K562 (cell line): ENCODE measurements around the gene ZNF593OS. TPM values are rescaled to one million over a fixed set of nuclear protein-coding genes. Genes with fewer than 3 reads are reported as not detected.
A peak's percentile ranks its signal among the peaks of the same experiment; 100 is the strongest.

Experiments used
- CAMTA2 ChIP-seq: fragments of 250-450 bp; sonication (Bioruptor Pico); conservative IDR thresholded peaks from 2 replicates; pipeline ENCODE4 v1.5.1; 2022
- DIDO1 ChIP-seq: fragments of 450-650 bp; IDR thresholded peaks from 2 replicates; pipeline ENCODE4 v1.6.1; 2016; ENCODE audit warnings: low read depth, missing biosample characterization, missing genetic modification characterization
- DPF2 ChIP-seq: fragments of 450-650 bp; IDR thresholded peaks from 2 replicates; pipeline ENCODE4 v1.6.1; 2016
- E2F3 ChIP-seq: fragments of 250-450 bp; sonication (Bioruptor Pico); IDR thresholded peaks from 2 replicates; pipeline ENCODE4 v1.4.0; 2020; ENCODE audit warnings: mild to moderate bottlenecking
- ETV6 ChIP-seq, 3 experiments: fragments of 150-350 bp in 1 of 3; sonication (generic) in 1 of 3; formaldehyde crosslinking in 1 of 3; IDR thresholded peaks; 2 replicates each; pipeline versions ENCODE4 v1.6.1 to v1.8.0; 2014 to 2022; ENCODE audit warnings: borderline replicate concordance in 2 of 3, low read depth in 2 of 3, antibody characterized with exemption in 1 of 3, low read length in 1 of 3, mild to moderate bottlenecking in 1 of 3, missing genetic modification reagents in 1 of 3
- MTA3 ChIP-seq: fragments of 450-650 bp; formaldehyde crosslinking; IDR thresholded peaks from 2 replicates; pipeline ENCODE4 v1.6.1; 2017; ENCODE audit warnings: mild to moderate bottlenecking, borderline replicate concordance
- MXI1 ChIP-seq: IDR thresholded peaks from 2 replicates; pipeline ENCODE4 v1.6.1; 2011; ENCODE audit warnings: low read depth, mild to moderate bottlenecking, improper control_type of control experiment, low read length
- PCBP1 ChIP-seq: fragments of 200-400 bp; formaldehyde crosslinking; IDR thresholded peaks from 2 replicates; pipeline ENCODE4 v1.6.1; 2018; ENCODE audit warnings: mild to moderate bottlenecking, low read depth, low read length; ENCODE audit not compliant: poor library complexity, severe bottlenecking
- PHF20 ChIP-seq: fragments of 450-650 bp; IDR thresholded peaks from 2 replicates; pipeline ENCODE4 v1.6.1; 2018; ENCODE audit not compliant: partially characterized antibody
- POLR2G ChIP-seq: fragments of 200-400 bp; formaldehyde crosslinking; IDR thresholded peaks from 2 replicates; pipeline ENCODE4 v1.6.1; 2017; ENCODE audit warnings: low read depth, mild to moderate bottlenecking, antibody characterized with exemption, low read length, moderate library complexity
- PRPF4 ChIP-seq: fragments of 200-400 bp; formaldehyde crosslinking; IDR thresholded peaks from one replicate; pipeline ENCODE4 v1.6.1; 2017; ENCODE audit warnings: low read length, low read depth, mild to moderate bottlenecking; ENCODE audit not compliant: insufficient read depth, poor library complexity, severe bottlenecking
- PURB ChIP-seq: sonication (generic); formaldehyde crosslinking; IDR thresholded peaks from 2 replicates; pipeline ENCODE4 v1.9.0; 2021; ENCODE audit warnings: low read depth, mild to moderate bottlenecking, missing genetic modification reagents
- ZNF184 ChIP-seq: sonication (generic); formaldehyde crosslinking; IDR thresholded peaks from 2 replicates; pipeline ENCODE4 v1.5.0; 2020; ENCODE audit warnings: missing genetic modification reagents
- ZNF436 ChIP-seq: fragments of 250-450, 450-650 bp; sonication (Bioruptor Pico); formaldehyde crosslinking; IDR thresholded peaks from 2 replicates; pipeline ENCODE4 v1.7.0; 2020; ENCODE audit warnings: mild to moderate bottlenecking
- polyA plus RNA-seq, 8 experiments: library from polyadenylated mRNA; depleted of rRNA in 4 of 8; stranded (reverse) in 5 of 8; unstranded in 3 of 8; fragments of >200 nt; fragmentation: Nextera tagmentation in 2 of 8; fragmentation: Illumina TruSeq in 1 of 8; extraction: Ambion mirVana in 2 of 8; extraction: Trizol in 1 of 8; gene quantifications; 2 replicates each; pipeline versions ENCODE4 v1.2.1 to v1.2.3, GENCODE V29; 2011 to 2014; ENCODE audit warnings: inconsistent platforms in 1 of 8, missing spikeins in 1 of 8
- total RNA-seq, 7 experiments: library from RNA; depleted of rRNA in 6 of 7; stranded (reverse); fragments of >200 nt in 6 of 7; fragmentation: Illumina TruSeq in 2 of 7; extraction: Trizol in 2 of 7; gene quantifications; 2 replicates each; pipeline versions ENCODE4 v1.2.1 to v1.2.3, GENCODE V29; 2011 to 2021; ENCODE audit warnings: low replicate concordance in 1 of 7
- TF ChIP-seq, protein P1 (sequence below): conservative IDR thresholded peaks from 2 replicates; pipeline ENCODE4 v1.6.1; 2011; ENCODE audit warnings: low read depth, mild to moderate bottlenecking, low read length; ENCODE audit not compliant: control insufficient read depth
- TF ChIP-seq, protein P2 (sequence below): sonication (generic); formaldehyde crosslinking; IDR thresholded peaks from 2 replicates; pipeline ENCODE4 v1.8.1; 2022; ENCODE audit warnings: missing genetic modification reagents
- TF ChIP-seq, protein P3 (sequence below): fragments of 250-450 bp; sonication (Bioruptor Pico); IDR thresholded peaks from 2 replicates; pipeline ENCODE4 v1.8.0; 2021; ENCODE audit warnings: moderate library complexity, mild to moderate bottlenecking, inconsistent platforms
- TF ChIP-seq, protein P4 (sequence below): sonication (generic); formaldehyde crosslinking; IDR thresholded peaks from 2 replicates; pipeline ENCODE4 v1.8.1; 2023; ENCODE audit warnings: mild to moderate bottlenecking, missing genetic modification reagents
- TF ChIP-seq, protein P5 (sequence below): IDR thresholded peaks from 2 replicates; pipeline ENCODE4 v1.6.1; 2014; ENCODE audit warnings: antibody characterized with exemption

The ZNF593OS gene
- total and polyA plus RNA-seq, 9 of the 15 experiments (the other 6 are each of a cell fraction or from before 2014, with no cell fraction given): 0.24 to 0.27 TPM; not detected in 7

DNA sequence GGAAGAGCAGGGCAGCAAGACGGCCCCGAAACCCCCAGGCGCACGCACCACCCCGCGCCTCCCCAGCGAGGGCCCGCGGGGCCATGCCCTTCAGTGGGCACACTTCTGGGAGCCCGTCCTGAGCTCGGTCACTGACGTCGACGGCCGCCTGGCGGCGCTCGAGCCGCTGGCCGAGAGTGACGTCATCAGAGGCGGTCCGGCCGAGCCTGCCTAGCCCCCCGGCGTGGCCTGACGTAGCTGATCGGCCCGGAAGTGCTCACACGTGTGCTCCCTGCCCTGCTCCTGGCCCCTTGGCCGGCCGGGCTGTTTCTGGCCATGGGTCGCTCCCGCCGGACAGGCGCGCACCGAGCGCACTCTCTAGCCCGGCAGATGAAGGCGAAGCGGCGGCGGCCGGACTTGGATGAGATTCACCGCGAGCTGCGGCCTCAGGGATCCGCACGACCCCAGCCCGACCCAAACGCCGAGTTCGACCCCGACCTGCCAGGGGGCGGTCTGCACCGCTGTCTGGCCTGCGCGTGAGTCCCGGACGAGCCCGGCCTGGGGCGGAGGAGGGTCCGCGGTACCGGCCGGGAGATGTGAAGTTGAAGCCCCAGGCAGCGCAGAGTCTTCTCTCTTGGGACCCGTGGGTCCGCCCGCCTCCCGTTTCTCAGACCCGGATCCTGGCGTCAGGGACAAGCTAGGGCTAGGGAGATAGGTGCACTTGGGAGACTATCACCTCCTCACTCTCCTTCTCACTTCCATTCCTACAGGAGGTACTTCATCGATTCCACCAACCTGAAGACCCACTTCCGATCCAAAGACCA, 1.8 kb downstream of the ZNF593OS start, which contains the start of gene ZNF593 (continued):
- TF ChIP-seq, protein P1, sequence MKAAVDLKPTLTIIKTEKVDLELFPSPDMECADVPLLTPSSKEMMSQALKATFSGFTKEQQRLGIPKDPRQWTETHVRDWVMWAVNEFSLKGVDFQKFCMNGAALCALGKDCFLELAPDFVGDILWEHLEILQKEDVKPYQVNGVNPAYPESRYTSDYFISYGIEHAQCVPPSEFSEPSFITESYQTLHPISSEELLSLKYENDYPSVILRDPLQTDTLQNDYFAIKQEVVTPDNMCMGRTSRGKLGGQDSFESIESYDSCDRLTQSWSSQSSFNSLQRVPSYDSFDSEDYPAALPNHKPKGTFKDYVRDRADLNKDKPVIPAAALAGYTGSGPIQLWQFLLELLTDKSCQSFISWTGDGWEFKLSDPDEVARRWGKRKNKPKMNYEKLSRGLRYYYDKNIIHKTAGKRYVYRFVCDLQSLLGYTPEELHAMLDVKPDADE: peak; percentile 98
- TF ChIP-seq PCBP1 (peak; percentile 81), DIDO1 (tag) (peak; percentile 69), ZNF436 (CRISPR knock-in tag) (no peak), MTA3 (peak; percentile 98), PRPF4 (peak; percentile 51), PURB (CRISPR knock-in tag) (no peak), MXI1 (peak; percentile 99), ETV6 (IDR thresholded peaks at IDR 0.05; ENCODE audit: borderline replicate concordance in 1 of 2, low read depth in 2 of 2, low read length in 1 of 2) (no peak), ETV6 (CRISPR knock-in tag; IDR thresholded peaks at IDR 0.05; ENCODE audit: borderline replicate concordance) (peak; percentile 78), DPF2 (no peak; the same call in 1 of the 2 replicates), POLR2G (peak; percentile 96), E2F3 (CRISPR knock-in tag) (peak; percentile 23; the same call in 1 of the 2 replicates), ZNF184 (CRISPR knock-in tag) (no peak), CAMTA2 (peak; percentile 93; the same call in 1 of the 2 replicates), PHF20 (peak; percentile 91)
- TF ChIP-seq, protein P2, sequence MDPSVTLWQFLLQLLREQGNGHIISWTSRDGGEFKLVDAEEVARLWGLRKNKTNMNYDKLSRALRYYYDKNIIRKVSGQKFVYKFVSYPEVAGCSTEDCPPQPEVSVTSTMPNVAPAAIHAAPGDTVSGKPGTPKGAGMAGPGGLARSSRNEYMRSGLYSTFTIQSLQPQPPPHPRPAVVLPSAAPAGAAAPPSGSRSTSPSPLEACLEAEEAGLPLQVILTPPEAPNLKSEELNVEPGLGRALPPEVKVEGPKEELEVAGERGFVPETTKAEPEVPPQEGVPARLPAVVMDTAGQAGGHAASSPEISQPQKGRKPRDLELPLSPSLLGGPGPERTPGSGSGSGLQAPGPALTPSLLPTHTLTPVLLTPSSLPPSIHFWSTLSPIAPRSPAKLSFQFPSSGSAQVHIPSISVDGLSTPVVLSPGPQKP (CRISPR knock-in tag): no peak
- TF ChIP-seq, protein P3, sequence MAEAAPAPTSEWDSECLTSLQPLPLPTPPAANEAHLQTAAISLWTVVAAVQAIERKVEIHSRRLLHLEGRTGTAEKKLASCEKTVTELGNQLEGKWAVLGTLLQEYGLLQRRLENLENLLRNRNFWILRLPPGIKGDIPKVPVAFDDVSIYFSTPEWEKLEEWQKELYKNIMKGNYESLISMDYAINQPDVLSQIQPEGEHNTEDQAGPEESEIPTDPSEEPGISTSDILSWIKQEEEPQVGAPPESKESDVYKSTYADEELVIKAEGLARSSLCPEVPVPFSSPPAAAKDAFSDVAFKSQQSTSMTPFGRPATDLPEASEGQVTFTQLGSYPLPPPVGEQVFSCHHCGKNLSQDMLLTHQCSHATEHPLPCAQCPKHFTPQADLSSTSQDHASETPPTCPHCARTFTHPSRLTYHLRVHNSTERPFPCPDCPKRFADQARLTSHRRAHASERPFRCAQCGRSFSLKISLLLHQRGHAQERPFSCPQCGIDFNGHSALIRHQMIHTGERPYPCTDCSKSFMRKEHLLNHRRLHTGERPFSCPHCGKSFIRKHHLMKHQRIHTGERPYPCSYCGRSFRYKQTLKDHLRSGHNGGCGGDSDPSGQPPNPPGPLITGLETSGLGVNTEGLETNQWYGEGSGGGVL (CRISPR knock-in tag): no peak
- TF ChIP-seq, protein P4, sequence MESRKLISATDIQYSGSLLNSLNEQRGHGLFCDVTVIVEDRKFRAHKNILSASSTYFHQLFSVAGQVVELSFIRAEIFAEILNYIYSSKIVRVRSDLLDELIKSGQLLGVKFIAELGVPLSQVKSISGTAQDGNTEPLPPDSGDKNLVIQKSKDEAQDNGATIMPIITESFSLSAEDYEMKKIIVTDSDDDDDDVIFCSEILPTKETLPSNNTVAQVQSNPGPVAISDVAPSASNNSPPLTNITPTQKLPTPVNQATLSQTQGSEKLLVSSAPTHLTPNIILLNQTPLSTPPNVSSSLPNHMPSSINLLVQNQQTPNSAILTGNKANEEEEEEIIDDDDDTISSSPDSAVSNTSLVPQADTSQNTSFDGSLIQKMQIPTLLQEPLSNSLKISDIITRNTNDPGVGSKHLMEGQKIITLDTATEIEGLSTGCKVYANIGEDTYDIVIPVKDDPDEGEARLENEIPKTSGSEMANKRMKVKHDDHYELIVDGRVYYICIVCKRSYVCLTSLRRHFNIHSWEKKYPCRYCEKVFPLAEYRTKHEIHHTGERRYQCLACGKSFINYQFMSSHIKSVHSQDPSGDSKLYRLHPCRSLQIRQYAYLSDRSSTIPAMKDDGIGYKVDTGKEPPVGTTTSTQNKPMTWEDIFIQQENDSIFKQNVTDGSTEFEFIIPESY (CRISPR knock-in tag): peak; percentile 86
- TF ChIP-seq, protein P5, sequence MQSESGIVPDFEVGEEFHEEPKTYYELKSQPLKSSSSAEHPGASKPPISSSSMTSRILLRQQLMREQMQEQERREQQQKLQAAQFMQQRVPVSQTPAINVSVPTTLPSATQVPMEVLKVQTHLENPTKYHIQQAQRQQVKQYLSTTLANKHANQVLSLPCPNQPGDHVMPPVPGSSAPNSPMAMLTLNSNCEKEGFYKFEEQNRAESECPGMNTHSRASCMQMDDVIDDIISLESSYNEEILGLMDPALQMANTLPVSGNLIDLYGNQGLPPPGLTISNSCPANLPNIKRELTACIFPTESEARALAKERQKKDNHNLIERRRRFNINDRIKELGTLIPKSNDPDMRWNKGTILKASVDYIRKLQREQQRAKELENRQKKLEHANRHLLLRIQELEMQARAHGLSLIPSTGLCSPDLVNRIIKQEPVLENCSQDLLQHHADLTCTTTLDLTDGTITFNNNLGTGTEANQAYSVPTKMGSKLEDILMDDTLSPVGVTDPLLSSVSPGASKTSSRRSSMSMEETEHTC: no peak; the same call in 1 of the 2 replicates
